ENCODE measurements around the gene NECTIN4.

NECTIN4 gene

GRCh38 chr1:161111527-161111926 is 22.2 kb upstream of the NECTIN4 start:
- no peak for DNase-seq (ENCODE audit: low read depth in 2 of 3, low spot score in 2 of 3)

- no peak for DNase-seq (ENCODE audit: low read depth in 2 of 3, low spot score in 2 of 3)
Measured at GRCh38 chr1:161111117-161111516, 21.8 kb upstream of the NECTIN4 start.

- no peak for DNase-seq (ENCODE audit: low read depth in 2 of 3, low spot score in 2 of 3)
Measured at GRCh38 chr1:161106431-161106830, 17.1 kb upstream of the NECTIN4 start.

- no peak for DNase-seq (ENCODE audit: low read depth in 2 of 3, low spot score in 2 of 3)
Measured at GRCh38 chr1:161100556-161100955, 11.2 kb upstream of the NECTIN4 start.

GRCh38 chr1:161099090-161099802 is 9.9 kb upstream of the NECTIN4 start:
- no peak for DNase-seq (ENCODE audit: low read depth in 2 of 3, low spot score in 2 of 3)

GRCh38 chr1:161098210-161099068 is 9.1 kb upstream of the NECTIN4 start, which contains the start of gene KLHDC9:
KLHDC9 (plus strand) TSS chr1:161098361; CDS start chr1:161098536, 175 bp downstream.
- peak; percentile 50 to 65 (median 51) for DNase-seq (ENCODE audit: low read depth in 2 of 3, low spot score in 2 of 3)

GRCh38 chr1:161096530-161096929 is 7.2 kb upstream of the NECTIN4 start:
- DNase-seq (ENCODE audit: low read depth in 2 of 3, low spot score in 2 of 3) = no peak

- DNase-seq (ENCODE audit: low read depth in 2 of 3, low spot score in 2 of 3) = no peak
Measured at GRCh38 chr1:161096015-161096414, 6.7 kb upstream of the NECTIN4 start.

GRCh38 chr1:161095230-161095629 is 5.9 kb upstream of the NECTIN4 start:
- DNase-seq (ENCODE audit: low read depth in 2 of 3, low spot score in 2 of 3) = no peak

GRCh38 chr1:161094481-161094880 is 5.1 kb upstream of the NECTIN4 start:
- no peak for DNase-seq (ENCODE audit: low read depth in 2 of 3, low spot score in 2 of 3)

GRCh38 chr1:161092621-161093028 is 3.3 kb upstream of the NECTIN4 start:
- DNase-seq (ENCODE audit: low read depth in 2 of 3, low spot score in 2 of 3) = no peak

GRCh38 chr1:161091796-161092507 is 2.6 kb upstream of the NECTIN4 start:
- DNase-seq (ENCODE audit: low read depth in 2 of 3, low spot score in 2 of 3) = no peak

- no peak for DNase-seq (ENCODE audit: low read depth in 2 of 3, low spot score in 2 of 3)
Measured at GRCh38 chr1:161091093-161091492, 1.7 kb upstream of the NECTIN4 start.

- no peak for DNase-seq (ENCODE audit: low read depth in 2 of 3, low spot score in 2 of 3)
Measured at GRCh38 chr1:161090617-161091016, 1.3 kb upstream of the NECTIN4 start.

GRCh38 chr1:161089938-161090337 is 580 bp upstream of the NECTIN4 start:
- DNase-seq (ENCODE audit: low read depth in 2 of 3, low spot score in 2 of 3) = no peak

- DNase-seq (ENCODE audit: low read depth in 2 of 3, low spot score in 2 of 3) = no peak
Measured at GRCh38 chr1:161088587-161089110, 709 bp downstream of the NECTIN4 start.

GRCh38 chr1:161086457-161086856 is 2.9 kb downstream of the NECTIN4 start:
- no peak for DNase-seq (ENCODE audit: low read depth in 2 of 3, low spot score in 2 of 3)

- DNase-seq (ENCODE audit: low read depth in 2 of 3, low spot score in 2 of 3) = no peak
Measured at GRCh38 chr1:161085165-161085564, 4.2 kb downstream of the NECTIN4 start.

GRCh38 chr1:161084597-161084988 is 4.8 kb downstream of the NECTIN4 start:
- no peak for DNase-seq (ENCODE audit: low read depth in 2 of 3, low spot score in 2 of 3)

GRCh38 chr1:161083748-161084596 is 5.4 kb downstream of the NECTIN4 start:
- DNase-seq (ENCODE audit: low read depth in 2 of 3, low spot score in 2 of 3) = no peak

All from activated CD8-positive, alpha-beta memory T cell treated with anti-CD3 and anti-CD28 coated beads for 48 hours (primary cell).